H1 (cell line): ENCODE data around the gene LRRFIP1. TPM values are rescaled to one million over a fixed set of nuclear protein-coding genes. Genes with fewer than 3 reads are reported as not detected.

Experiments used
- CTCF ChIA-PET: fragments of 300-600 bp; sonication (Branson Sonifier 250); formaldehyde crosslinking; loops from one replicate; lab custom pipeline; 2021; ENCODE audit not compliant: partially characterized antibody; lab: Charles Lee
- POLR2A ChIA-PET: fragments of 300-600 bp; sonication (Branson Sonifier 250); formaldehyde crosslinking; loops from one replicate; lab custom pipeline; 2021; ENCODE audit warnings: inconsistent platforms; ENCODE audit not compliant: partially characterized antibody; lab: Charles Lee
- DNase-seq, 2 experiments: peaks; one replicate each; pipeline versions ENCODE4 v3.0.0 to v3.0.0-alpha.2; 2010 to 2022; ENCODE audit warnings: low spot score in 2 of 2, low read depth in 1 of 2, mixed read lengths in 1 of 2
- FAIRE-seq: peaks from 2 replicates; lab custom pipeline; 2011; peaks lifted over from hg19 to GRCh38; lab: Jason Lieb, UNC
- H2AFZ ChIP-seq: 2 replicates; pipeline ENCODE4 v1.8.1; 2012; ENCODE audit warnings: low read length, inconsistent platforms
- H2AK5ac ChIP-seq: 2 replicates; pipeline ENCODE4 v1.6.1; 2013; ENCODE audit warnings: low read depth, low read length
- H2BK120ac ChIP-seq: replicated peaks from 2 replicates; pipeline ENCODE3; 2013; ENCODE audit warnings: low read depth, low read length, inconsistent platforms
- H2BK12ac ChIP-seq: 2 replicates; pipeline ENCODE4 v1.6.1; 2013; ENCODE audit warnings: low read depth, low read length
- H2BK15ac ChIP-seq: 2 replicates; pipeline ENCODE4 v1.6.1; 2013; ENCODE audit warnings: low read length
- H2BK20ac ChIP-seq: 2 replicates; pipeline ENCODE4 v1.6.1; 2013; ENCODE audit warnings: low read length
- H2BK5ac ChIP-seq: 2 replicates; pipeline ENCODE4 v1.6.1; 2013; ENCODE audit warnings: low read depth, low read length
- H3K14ac ChIP-seq: 2 replicates; pipeline ENCODE4 v1.6.1; 2013; ENCODE audit warnings: inconsistent platforms; ENCODE audit not compliant: insufficient read length
- H3K18ac ChIP-seq: 2 replicates; pipeline ENCODE4 v1.6.1; 2013; ENCODE audit warnings: low read length; ENCODE audit errors: extremely low read depth
- H3K23ac ChIP-seq: 2 replicates; pipeline ENCODE4 v1.6.1; 2013; ENCODE audit warnings: inconsistent platforms; ENCODE audit not compliant: insufficient read length
- H3K23me2 ChIP-seq: 2 replicates; pipeline ENCODE4 v1.6.1; 2013; ENCODE audit warnings: low read depth, low read length
- H3K27ac ChIP-seq: 2 replicates; pipeline ENCODE4 v1.6.1; 2011; ENCODE audit warnings: low read depth, low read length, inconsistent platforms
- H3K27me3 ChIP-seq, 4 experiments: replicated peaks in 1 of 4; 1 replicate in 1 of 4; 2 replicates in 3 of 4; pipeline versions ENCODE4 v1.6.1 to v1.8.1; 2011 to 2013; ENCODE audit warnings: low read length in 3 of 4, mild to moderate bottlenecking in 3 of 4, inconsistent platforms in 2 of 4, mixed read lengths in 2 of 4, moderate library complexity in 1 of 4; ENCODE audit not compliant: control insufficient read depth in 3 of 4, insufficient read depth in 3 of 4; ENCODE audit errors: extremely low read depth in 1 of 4
- H3K36me3 ChIP-seq, 4 experiments: 2 replicates each; pipeline versions ENCODE4 v1.6.1 to v1.8.1; 2011 to 2013; ENCODE audit warnings: mild to moderate bottlenecking in 4 of 4, low read length in 3 of 4, moderate library complexity in 2 of 4, control low read depth in 1 of 4, inconsistent platforms in 1 of 4; ENCODE audit not compliant: insufficient read depth in 4 of 4, control insufficient read depth in 2 of 4
- H3K4ac ChIP-seq: replicated peaks from 2 replicates; pipeline ENCODE3; 2013; ENCODE audit warnings: low read length, low read depth, mixed read lengths, inconsistent platforms; ENCODE audit not compliant: insufficient read length
- H3K4me1 ChIP-seq, 4 experiments: replicated peaks in 1 of 4; 1 replicate in 1 of 4; 2 replicates in 3 of 4; pipeline versions ENCODE4 v1.6.1 to v1.8.1; 2011 to 2013; ENCODE audit warnings: low read length in 3 of 4, inconsistent platforms in 2 of 4, mixed read lengths in 1 of 4; ENCODE audit not compliant: insufficient read depth in 4 of 4, control insufficient read depth in 3 of 4
- H3K4me2 ChIP-seq, 2 experiments: 2 replicates each; pipeline versions ENCODE4 v1.6.1 to v1.8.1; 2011 to 2013; ENCODE audit warnings: low read depth in 2 of 2, low read length in 2 of 2, control low read depth in 1 of 2, inconsistent platforms in 1 of 2, mild to moderate bottlenecking in 1 of 2; ENCODE audit not compliant: insufficient read depth in 1 of 2
- H3K4me3 ChIP-seq, 4 experiments: fragments of 200-600, 300-600 bp in 1 of 4; sonication (generic), shearing (Covaris generic), sonication (Bioruptor Twin) in 1 of 4; 2 replicates each; pipeline versions ENCODE4 v1.5.1 to v1.8.1; 2011 to 2016; ENCODE audit warnings: low read length in 4 of 4, low read depth in 3 of 4, control low read depth in 2 of 4, inconsistent platforms in 2 of 4, mild to moderate bottlenecking in 2 of 4, mixed read lengths in 1 of 4, moderate library complexity in 1 of 4; ENCODE audit not compliant: insufficient read depth in 2 of 4; ENCODE audit errors: extremely low read depth in 1 of 4
- H3K56ac ChIP-seq: replicated peaks from 2 replicates; pipeline ENCODE3; 2013; ENCODE audit warnings: low read depth, mild to moderate bottlenecking, mixed read lengths, low read length, inconsistent platforms; ENCODE audit not compliant: insufficient read length
- H3K79me1 ChIP-seq: 2 replicates; pipeline ENCODE4 v1.6.1; 2013; ENCODE audit warnings: low read depth, low read length, control low read depth
- H3K79me2 ChIP-seq, 2 experiments: 2 replicates each; pipeline versions ENCODE4 v1.6.1 to v1.8.1; 2012 to 2013; ENCODE audit warnings: low read length in 2 of 2, mild to moderate bottlenecking in 2 of 2, inconsistent platforms in 1 of 2; ENCODE audit not compliant: insufficient read depth in 2 of 2, control insufficient read depth in 1 of 2
- H3K9ac ChIP-seq, 4 experiments: replicated peaks in 1 of 4; 1 replicate in 1 of 4; 2 replicates in 3 of 4; pipeline versions ENCODE4 v1.6.1 to v1.8.1; 2011 to 2013; ENCODE audit warnings: low read depth in 3 of 4, low read length in 3 of 4, control low read depth in 2 of 4, mild to moderate bottlenecking in 2 of 4, moderate library complexity in 2 of 4, inconsistent platforms in 1 of 4; ENCODE audit errors: extremely low read depth in 1 of 4
- H3K9me3 ChIP-seq, 2 experiments: 2 replicates each; pipeline versions ENCODE4 v1.6.1 to v1.8.1; 2012 to 2013; ENCODE audit warnings: mild to moderate bottlenecking in 2 of 2, moderate library complexity in 2 of 2, control low read depth in 1 of 2, inconsistent platforms in 1 of 2, low read depth in 1 of 2, low read length in 1 of 2, mixed read lengths in 1 of 2; ENCODE audit not compliant: insufficient read depth in 2 of 2
- H4K20me1 ChIP-seq, 2 experiments: replicated peaks in 1 of 2; 2 replicates each; pipeline versions ENCODE3 to v1.8.1; 2011 to 2013; ENCODE audit warnings: inconsistent platforms in 2 of 2, low read length in 2 of 2, mild to moderate bottlenecking in 1 of 2; ENCODE audit not compliant: insufficient read depth in 2 of 2, control insufficient read depth in 1 of 2
- H4K5ac ChIP-seq: 2 replicates; pipeline ENCODE4 v1.6.1; 2013; ENCODE audit warnings: low read length, low read depth, mixed read lengths, inconsistent platforms; ENCODE audit not compliant: insufficient read length
- H4K8ac ChIP-seq: 2 replicates; pipeline ENCODE4 v1.8.0; 2013; ENCODE audit warnings: mild to moderate bottlenecking, moderate library complexity, low read length, inconsistent platforms; ENCODE audit not compliant: insufficient read depth; ENCODE audit errors: extremely low read depth
- H4K91ac ChIP-seq: replicated peaks from 2 replicates; pipeline ENCODE3; 2013; ENCODE audit warnings: low read length, mixed read lengths, inconsistent platforms; ENCODE audit not compliant: insufficient read length
- BACH1 ChIP-seq: IDR thresholded peaks from 2 replicates; pipeline ENCODE4 v1.6.1; 2012; ENCODE audit warnings: low read length, improper control_type of control experiment
- MAFK ChIP-seq: IDR thresholded peaks from 2 replicates; pipeline ENCODE4 v1.6.1; 2012; ENCODE audit warnings: low read depth, mild to moderate bottlenecking, improper control_type of control experiment, low read length
- RAD21 ChIP-seq, 2 experiments: IDR thresholded peaks in 1 of 2; conservative IDR thresholded peaks in 1 of 2; 2 replicates each; pipeline ENCODE4 v1.6.1; 2011; ENCODE audit warnings: low read depth in 2 of 2, low read length in 2 of 2, improper control_type of control experiment in 1 of 2, inconsistent platforms in 1 of 2, mild to moderate bottlenecking in 1 of 2, moderate library complexity in 1 of 2
- RNF2 ChIP-seq: fragments of 200-900, 300-1000 bp; sonication (generic); IDR thresholded peaks from 2 replicates; pipeline ENCODE4 v1.7.1; 2016; ENCODE audit warnings: borderline replicate concordance, low read depth, mild to moderate bottlenecking, antibody characterized with exemption, low read length; ENCODE audit not compliant: poor library complexity, severe bottlenecking; ENCODE audit errors: missing control alignments
- SUZ12 ChIP-seq: fragments of 200-600 bp; sonication (generic); IDR thresholded peaks from 2 replicates; pipeline ENCODE4 v1.6.1; 2012; ENCODE audit warnings: mild to moderate bottlenecking, inconsistent platforms, low read length, moderate library complexity, mixed read lengths
- TAF7 ChIP-seq: optimal IDR thresholded peaks from 2 replicates; pipeline ENCODE3; 2011; ENCODE audit warnings: low read depth, mild to moderate bottlenecking, inconsistent platforms, low read length, moderate library complexity, borderline replicate concordance
- WGBS, 2 experiments: shearing (Covaris generic) in 1 of 2; methylation state at CpG; one replicate each; pipeline versions ENCODE4 v1.1.6 to v1.1.7; 2013 to 2015; ENCODE audit warnings: low lambda C conversion rate in 2 of 2, mixed read lengths in 2 of 2, inconsistent platforms in 1 of 2, low coverage in 1 of 2, missing lambda C conversion rate in 1 of 2; ENCODE audit not compliant: insufficient replicate concordance in 2 of 2, insufficient coverage in 1 of 2, insufficient read length in 1 of 2; ENCODE audit errors: extremely low coverage in 1 of 2, missing lambda C conversion rate in 1 of 2; 5-methylcytosine and 5-hydroxymethylcytosine counted together
- polyA plus RNA-seq, 7 experiments: library from polyadenylated mRNA; depleted of rRNA in 3 of 7; stranded (reverse) in 5 of 7; unstranded in 2 of 7; fragments of >200 nt in 5 of 7; fragments of 200-250 nt in 2 of 7; gene quantifications; 1 replicate in 5 of 7; 2 replicates in 1 of 7; 4 replicates in 1 of 7; pipeline versions ENCODE4 v1.2.1 to v1.2.3, GENCODE V29; 2011 to 2013; ENCODE audit warnings: missing spikeins in 2 of 7, mixed read lengths in 2 of 7
- total RNA-seq: library from RNA; stranded (reverse); fragmentation: NEBNext Ultra II Directional; extraction: Animal tissue kit (Norgen Biotek cat#: 25700); gene quantifications from 2 replicates; pipeline ENCODE4 v1.2.1, GENCODE V29; 2021
- TF ChIP-seq, protein P1 (sequence below), 3 experiments: IDR thresholded peaks; 1 replicate in 2 of 3; 2 replicates in 1 of 3; pipeline versions ENCODE4 v1.5.1 to v1.6.1; 2011; ENCODE audit warnings: low read length in 3 of 3, mild to moderate bottlenecking in 3 of 3, inconsistent platforms in 2 of 3, low read depth in 1 of 3, moderate library complexity in 1 of 3; ENCODE audit not compliant: insufficient read depth in 1 of 3; ENCODE audit errors: control extremely low read depth in 1 of 3

The LRRFIP1 gene
- total and polyA plus RNA-seq, 2 of the 8 experiments (the other 6 are each of a cell fraction or from before 2014, with no cell fraction given) = 12.1 to 75.8 TPM

- Histone ChIP-seq H3K56ac (no peak overlapping the region), H3K9me3 (peaks cover 0 to 4% of the 10 kb centered on the region in 2 experiments; a peak in 1 of 4 replicates)
Measured at GRCh38 chr2:237685408-237685807, 58.0 kb downstream of the LRRFIP1 start.

More at GRCh38 chr2:237685408-237685807, 58.0 kb downstream of the LRRFIP1 start:
- H2AFZ ChIP-seq = no peak overlapping the region
- no peaks in the 10 kb centered on the region; the same call in 1 of the 2 replicates for H3K23me2 ChIP-seq
- peaks cover 0 to 3% of the 10 kb centered on the region in 2 experiments for H4K20me1 ChIP-seq
- H2BK120ac ChIP-seq = no peak overlapping the region
- no peak overlapping the region for H2BK20ac ChIP-seq
- H3K27ac ChIP-seq = no peak overlapping the region
- H4K91ac ChIP-seq = no peak overlapping the region
- TF ChIP-seq BACH1 = peak; percentile 48
- no peak for TF ChIP-seq SUZ12
- TF ChIP-seq TAF7 = no peak
- TF ChIP-seq, protein P1, sequence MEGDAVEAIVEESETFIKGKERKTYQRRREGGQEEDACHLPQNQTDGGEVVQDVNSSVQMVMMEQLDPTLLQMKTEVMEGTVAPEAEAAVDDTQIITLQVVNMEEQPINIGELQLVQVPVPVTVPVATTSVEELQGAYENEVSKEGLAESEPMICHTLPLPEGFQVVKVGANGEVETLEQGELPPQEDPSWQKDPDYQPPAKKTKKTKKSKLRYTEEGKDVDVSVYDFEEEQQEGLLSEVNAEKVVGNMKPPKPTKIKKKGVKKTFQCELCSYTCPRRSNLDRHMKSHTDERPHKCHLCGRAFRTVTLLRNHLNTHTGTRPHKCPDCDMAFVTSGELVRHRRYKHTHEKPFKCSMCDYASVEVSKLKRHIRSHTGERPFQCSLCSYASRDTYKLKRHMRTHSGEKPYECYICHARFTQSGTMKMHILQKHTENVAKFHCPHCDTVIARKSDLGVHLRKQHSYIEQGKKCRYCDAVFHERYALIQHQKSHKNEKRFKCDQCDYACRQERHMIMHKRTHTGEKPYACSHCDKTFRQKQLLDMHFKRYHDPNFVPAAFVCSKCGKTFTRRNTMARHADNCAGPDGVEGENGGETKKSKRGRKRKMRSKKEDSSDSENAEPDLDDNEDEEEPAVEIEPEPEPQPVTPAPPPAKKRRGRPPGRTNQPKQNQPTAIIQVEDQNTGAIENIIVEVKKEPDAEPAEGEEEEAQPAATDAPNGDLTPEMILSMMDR (IDR thresholded peaks at IDR 0.05; ENCODE audit: control extremely low read depth in 1 of 3, insufficient read depth in 1 of 3, low read depth in 1 of 3, low read length in 3 of 3) = peak; percentile 35 to 67 (median 57)
- TF ChIP-seq RAD21 (IDR thresholded peaks at IDR 0.05 in 1 of 2, conservative IDR thresholded peaks at IDR 0.05 in 1 of 2; ENCODE audit: low read depth in 2 of 2, low read length in 2 of 2) = peak; percentile 44 to 64
- no peak for TF ChIP-seq RNF2
- TF ChIP-seq MAFK = peak; percentile 18; the same call in 1 of the 2 replicates
- no peak overlapping the region for H4K8ac ChIP-seq
- no peaks in the 10 kb centered on the region; the same call in 1 of the 2 replicates for H3K79me1 ChIP-seq
- H3K36me3 ChIP-seq = no peaks in the 10 kb centered on the region
- no peak overlapping the region for H3K9ac ChIP-seq
- H4K5ac ChIP-seq = no peak overlapping the region
- H3K23ac ChIP-seq = no peak overlapping the region
- ChIA-PET CTCF (interaction anchor here (0.6 to 5.5 kb wide), 21 partner anchors 14 to 1410 kb away, joined by 3 to 79 read pairs (median 4); no protein-coding TSS in a partner anchor), POLR2A (interaction anchor here (1.3 kb wide), 1 partner anchor 22 kb away, joined by 8 read pairs; no protein-coding TSS in a partner anchor)
- no peak for FAIRE-seq
- H3K4ac ChIP-seq = no peak overlapping the region
- no peaks in the 10 kb centered on the region for H3K79me2 ChIP-seq
- H3K18ac ChIP-seq = no peak overlapping the region
- no peak overlapping the region for H2BK12ac ChIP-seq
- H3K4me2 ChIP-seq = no peak overlapping the region
- no peak overlapping the region for H3K4me3 ChIP-seq
- no peak overlapping the region for H2AK5ac ChIP-seq
- no peak overlapping the region for H2BK5ac ChIP-seq
- H3K27me3 ChIP-seq = no peaks in the 10 kb centered on the region
- H2BK15ac ChIP-seq = no peak overlapping the region
- no peak for DNase-seq
- no peaks in the 10 kb centered on the region for H3K4me1 ChIP-seq
- WGBS, 2 experiments = 80% methylated on average over 5 of the region's 5 CpGs; no CpG with 5 or more reads in 1 of the 2 experiments
- H3K14ac ChIP-seq = no peak overlapping the region
